Activated T-cell treated with anti-CD3 and anti-CD28 coated beads, Interleukin-2, amount 50 U/mL, for 48 hours (primary cell): ENCODE measurements around the gene DHX30.

Source experiments
- DNase-seq, 2 experiments: peaks; one replicate each; pipeline ENCODE4 v3.0.0-alpha.2; 2020

Gene DHX30

GRCh38 chr3:47817609-47818008, 14.7 kb downstream of the DHX30 start:
- DNase-seq, result no peak

- DNase-seq, result peak; percentile 85 to 87
These were observed 21.9 kb downstream of the DHX30 start for GRCh38 chr3:47824541-47825473.

DNA sequence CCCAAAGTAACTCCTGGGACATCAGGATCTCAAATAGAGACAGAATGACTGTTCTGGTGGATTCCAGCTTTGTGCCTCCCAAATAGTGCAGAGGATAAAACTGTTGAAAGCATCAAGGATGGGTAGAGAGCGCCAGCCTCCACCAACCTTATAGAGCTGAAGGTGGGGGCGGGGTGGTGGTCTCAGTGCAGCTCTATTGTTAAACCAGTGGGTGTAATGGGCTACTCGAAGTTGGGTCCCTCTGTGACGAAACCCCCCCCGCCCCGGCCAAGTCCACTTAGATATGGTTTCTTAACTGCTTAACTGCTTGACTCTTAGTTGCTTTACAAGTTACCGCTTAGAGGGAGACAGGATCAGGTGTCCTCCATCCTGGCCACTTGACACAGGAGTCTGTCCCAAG, 22.7 kb downstream of the DHX30 start:
- no peak for DNase-seq

DNA sequence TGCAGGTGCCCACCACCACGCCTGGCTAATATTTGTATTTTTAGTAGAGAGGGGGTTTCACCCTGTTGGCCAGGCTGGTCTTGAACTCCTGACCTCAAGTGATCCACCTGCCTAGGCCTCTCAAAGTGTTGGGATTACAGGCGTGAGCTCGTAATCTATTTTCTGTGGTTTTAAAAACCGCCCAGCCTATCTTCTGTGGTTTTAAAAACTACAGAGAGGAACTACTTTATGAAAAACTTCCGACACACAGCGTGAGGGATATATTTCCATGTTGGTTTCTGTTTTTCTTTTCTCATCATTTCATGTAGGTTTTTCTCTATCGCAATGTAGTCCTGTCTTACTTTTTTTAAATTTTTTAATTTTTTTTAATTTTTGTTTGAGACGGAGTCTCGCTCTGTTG, 26.5 kb downstream of the DHX30 start:
- DNase-seq, result peak in 1 of 2 experiments; percentile 46

DNA sequence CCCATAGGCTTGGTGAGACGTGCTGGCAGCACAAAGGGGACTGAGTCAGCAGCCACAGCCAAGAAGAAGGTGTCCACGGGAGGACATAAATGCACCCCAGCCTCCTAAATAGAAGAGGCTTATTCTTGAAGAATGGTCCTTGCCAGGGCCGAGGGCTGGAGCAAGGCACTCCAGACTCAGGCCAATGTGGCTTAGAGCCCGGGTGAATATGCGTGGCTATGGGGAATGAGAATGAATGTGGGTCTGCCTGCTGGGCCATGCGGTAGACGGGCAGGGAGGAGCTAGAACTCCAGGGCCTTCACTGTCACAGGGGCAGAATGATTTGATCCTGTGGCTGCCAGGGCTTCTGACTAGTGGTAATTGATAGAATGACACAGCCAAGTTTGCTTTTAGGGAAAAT, 34.0 kb downstream of the DHX30 start:
- DNase-seq, result no peak

DNA sequence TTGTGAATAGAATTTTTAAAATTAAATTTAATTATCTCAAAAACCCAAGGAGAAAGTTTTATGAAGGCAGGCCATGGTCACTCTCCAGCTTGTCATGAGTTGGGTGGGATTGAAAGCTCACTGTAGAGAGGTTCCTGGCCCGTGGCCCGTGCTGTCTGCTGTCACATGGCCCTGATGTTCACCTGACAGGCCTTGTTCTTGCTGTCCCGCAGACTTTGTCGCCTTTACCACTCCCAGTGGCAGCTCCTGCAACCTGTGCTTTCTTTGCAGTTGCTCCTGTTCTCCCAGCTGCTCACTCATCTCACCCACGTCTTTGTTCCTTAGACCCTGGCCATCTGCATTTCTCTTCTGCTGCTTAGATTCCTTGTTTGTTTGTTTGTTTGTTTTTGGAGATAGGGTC, 35.6 kb downstream of the DHX30 start:
- DNase-seq, result no peak

DNA sequence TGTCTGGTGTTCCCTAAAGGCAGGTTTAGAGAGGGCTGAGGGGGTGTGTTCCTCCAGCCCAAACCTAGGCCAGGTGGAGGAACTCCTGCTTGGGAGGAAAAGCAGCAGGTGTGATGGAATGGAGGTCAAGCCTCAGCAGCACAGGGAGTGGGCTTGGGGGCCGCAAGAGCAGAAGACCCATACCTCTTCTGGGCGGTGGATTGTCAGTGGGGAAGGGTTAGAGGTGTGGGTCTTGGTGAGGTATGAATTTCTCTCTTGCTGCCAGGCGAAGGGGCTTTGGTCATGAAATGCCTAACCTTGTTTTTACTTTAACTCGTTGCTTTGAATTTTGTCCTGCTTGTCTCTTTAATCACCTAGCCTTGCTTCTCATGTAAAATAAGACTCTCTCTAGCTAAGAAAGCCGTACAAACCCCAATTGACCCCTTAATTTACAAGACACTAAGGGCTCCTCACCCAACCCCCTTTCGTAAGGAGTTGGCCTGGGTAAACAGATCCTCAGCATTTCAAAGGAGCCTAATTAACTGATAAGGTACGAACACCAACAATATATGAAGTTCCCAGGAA, 38.9 kb downstream of the DHX30 start:
- DNase-seq, result no peak

GRCh38 chr3:47846186-47846879, 43.4 kb downstream of the DHX30 start:
- no peak for DNase-seq

- DNase-seq, result no peak
These were observed 43.9 kb downstream of the DHX30 start for GRCh38 chr3:47846880-47847248.

DNA sequence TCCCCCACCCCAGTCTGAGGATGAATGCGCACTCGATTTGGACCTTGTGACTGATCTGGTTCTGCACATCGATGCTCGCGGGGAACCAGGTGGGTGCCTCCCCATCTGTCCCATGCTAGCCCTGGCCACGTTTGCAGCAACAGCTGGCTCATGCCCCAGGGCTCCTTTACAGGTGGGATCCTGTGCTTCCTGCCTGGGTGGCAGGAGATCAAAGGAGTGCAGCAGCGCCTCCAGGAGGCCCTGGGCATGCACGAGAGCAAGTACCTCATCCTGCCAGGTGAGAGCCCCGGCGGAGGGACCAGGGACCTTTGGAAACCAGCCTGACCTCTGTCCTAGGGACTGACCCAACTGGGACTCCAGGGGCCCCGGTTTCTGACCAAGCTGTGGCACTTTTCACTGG, 44.3 kb downstream of the DHX30 start:
- no peak for DNase-seq

- no peak for DNase-seq
These were observed 45.0 kb downstream of the DHX30 start for GRCh38 chr3:47847801-47848518.

GRCh38 chr3:47848599-47849117, 45.7 kb downstream of the DHX30 start:
- no peak for DNase-seq

DNA sequence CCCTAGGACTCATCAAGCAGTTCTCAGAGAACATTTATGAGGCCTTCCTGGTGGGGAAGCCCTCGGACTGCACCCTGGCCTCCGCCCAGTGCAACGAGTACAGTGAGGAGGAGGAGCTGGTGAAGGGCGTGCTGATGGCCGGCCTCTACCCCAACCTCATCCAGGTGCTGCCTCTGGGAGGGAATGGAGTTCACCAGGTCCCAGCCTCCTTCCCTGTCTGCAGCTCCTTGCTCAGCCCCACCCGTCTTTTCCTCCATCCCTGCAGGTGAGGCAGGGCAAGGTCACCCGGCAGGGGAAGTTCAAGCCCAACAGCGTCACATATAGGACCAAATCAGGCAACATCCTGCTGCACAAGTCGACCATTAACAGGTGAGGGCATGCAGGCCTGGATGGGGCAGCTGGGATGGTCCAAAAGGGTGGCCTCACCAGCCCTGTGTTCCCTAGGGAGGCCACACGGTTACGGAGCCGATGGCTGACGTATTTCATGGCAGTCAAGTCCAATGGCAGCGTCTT, 46.3 kb downstream of the DHX30 start:
- no peak for DNase-seq

GRCh38 chr3:47849699-47850563, 47.0 kb downstream of the DHX30 start:
- no peak for DNase-seq

- no peak for DNase-seq
These were observed 47.8 kb downstream of the DHX30 start for GRCh38 chr3:47850564-47851410.

DNA sequence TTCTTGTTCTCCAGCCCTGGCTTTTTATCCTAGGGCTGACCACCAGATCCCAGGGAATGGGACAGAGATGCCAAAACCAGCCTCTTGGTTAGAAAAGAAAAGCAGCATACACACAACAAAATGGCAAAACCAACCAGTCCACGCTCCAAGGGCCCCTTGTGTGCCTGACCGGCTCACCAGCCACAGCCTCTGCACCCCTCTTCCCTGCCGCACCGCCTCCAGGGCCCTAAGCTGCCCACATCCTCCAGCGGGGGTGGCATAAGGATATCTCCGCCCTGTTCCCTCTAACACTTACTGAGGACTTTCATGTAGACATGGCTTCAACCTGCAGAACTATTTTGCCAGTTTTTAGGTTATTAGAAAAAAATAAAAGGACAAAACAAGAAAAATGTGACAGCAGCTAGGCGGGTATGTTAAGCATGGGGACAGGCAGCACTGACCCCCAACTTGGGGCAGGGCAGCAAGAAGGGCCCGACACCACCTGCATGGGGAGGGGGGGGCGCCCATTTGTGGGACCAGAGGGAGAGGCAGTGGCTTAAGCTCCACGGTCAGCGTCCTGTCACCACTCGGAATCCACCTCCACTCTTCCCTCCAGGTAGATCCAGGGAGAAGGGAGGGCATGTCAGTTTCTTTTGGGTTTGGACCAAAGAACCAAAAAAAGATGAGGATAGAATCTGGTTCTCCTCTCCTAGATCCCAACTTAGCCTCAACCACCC, 49.1 kb downstream of the DHX30 start:
- no peak for DNase-seq

DNA sequence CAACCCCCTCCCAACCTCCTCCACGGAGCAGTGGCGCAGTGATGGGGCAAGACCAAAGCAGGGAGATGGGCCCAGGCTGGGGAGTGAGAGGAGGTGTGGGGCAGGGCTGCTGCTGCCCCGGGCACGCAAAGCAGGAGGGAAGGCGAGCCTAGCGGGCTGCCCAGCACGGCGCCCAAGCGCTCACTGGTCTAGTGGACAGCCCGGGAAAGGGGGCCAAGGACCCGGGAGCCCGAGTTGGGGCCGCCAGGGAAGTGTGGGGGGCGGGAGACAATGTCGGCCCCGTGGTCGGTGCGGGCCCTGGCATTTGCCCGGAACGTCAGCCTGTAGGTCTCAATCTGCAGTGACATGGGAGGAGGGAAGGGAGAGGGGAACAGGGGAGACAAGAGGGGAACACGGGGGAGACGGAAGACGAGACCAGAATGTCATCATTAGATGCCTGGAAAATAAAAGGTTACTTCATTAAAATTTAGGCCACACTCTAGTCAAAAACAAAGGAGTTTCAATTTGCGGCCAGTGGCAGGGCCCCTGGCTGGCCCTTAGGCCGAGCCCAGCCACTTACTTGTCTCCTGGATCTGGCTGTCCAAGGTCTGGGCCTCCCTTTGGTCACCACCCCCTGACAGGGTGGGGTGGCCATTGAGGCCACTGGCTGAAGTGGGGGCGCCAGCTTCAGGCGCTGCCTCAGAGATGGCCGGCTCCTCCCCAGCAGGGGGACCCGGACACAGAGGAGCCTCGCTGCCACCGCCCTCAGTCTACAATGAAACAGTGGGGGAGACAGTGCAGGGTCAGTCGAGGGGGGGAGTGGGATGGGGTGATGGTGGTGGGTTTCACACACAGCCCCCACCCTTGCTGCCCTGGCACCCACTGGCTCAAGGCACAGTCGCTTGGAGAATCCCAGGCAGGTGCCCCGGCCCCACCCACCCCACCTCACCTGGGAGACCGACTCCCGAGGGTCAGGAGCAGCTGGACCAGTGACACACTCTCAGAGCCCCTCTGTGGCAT, 50.0 kb downstream of the DHX30 start:
- no peak for DNase-seq

GRCh38 chr3:47854267-47854666, 51.3 kb downstream of the DHX30 start:
- no peak for DNase-seq
